GM21717 (cell line): ENCODE data around the gene TIMMDC1.
"Not testable (repeated sequence)": the region's sequence is repeated elsewhere in the genome, so short reads cannot be mapped to it uniquely, and the experiment has no call there.

Source experiments
- ATAC-seq: cut with Tn5 transposase; IDR thresholded peaks from one replicate; pipeline ENCODE4 v1.9.1; 2021; ENCODE audit warnings: mild to moderate bottlenecking, moderate library complexity; ENCODE audit not compliant: unreplicated experiment

Gene TIMMDC1

GRCh38 chr3:119553823-119554415 lies 55.6 kb downstream of the TIMMDC1 start:
- no peak for ATAC-seq

- no peak for ATAC-seq
Observed at GRCh38 chr3:119555309-119555735, 57.0 kb downstream of the TIMMDC1 start.

GRCh38 chr3:119555929-119556328 lies 57.6 kb downstream of the TIMMDC1 start:
- ATAC-seq = no peak

- ATAC-seq = no peak
Observed at GRCh38 chr3:119557192-119557876, 59.0 kb downstream of the TIMMDC1 start.

- no peak for ATAC-seq
Observed at GRCh38 chr3:119557877-119558269, 59.5 kb downstream of the TIMMDC1 start.

GRCh38 chr3:119558626-119559317 lies 60.4 kb downstream of the TIMMDC1 start:
- no peak for ATAC-seq

- ATAC-seq = peak; percentile 45
Observed at GRCh38 chr3:119559441-119559963, 61.2 kb downstream of the TIMMDC1 start, which contains the start of gene CD80. Gene CD80, minus strand, starts transcription at chr3:119559614. Its CDS starts 1,886 bp downstream, at chr3:119557728.

GRCh38 chr3:119560160-119560559 lies 61.8 kb downstream of the TIMMDC1 start:
- no peak for ATAC-seq

- ATAC-seq = peak; percentile 78
Observed at GRCh38 chr3:119562307-119562961, 64.1 kb downstream of the TIMMDC1 start.

GRCh38 chr3:119563334-119563733 lies 65.0 kb downstream of the TIMMDC1 start:
- ATAC-seq = not testable (repeated sequence)

- ATAC-seq = no peak
Observed at GRCh38 chr3:119569156-119569555, 70.8 kb downstream of the TIMMDC1 start.

GRCh38 chr3:119570229-119570628 lies 71.9 kb downstream of the TIMMDC1 start:
- peak; percentile 59 for ATAC-seq

GRCh38 chr3:119571230-119571629 lies 72.9 kb downstream of the TIMMDC1 start:
- ATAC-seq = no peak

- no peak for ATAC-seq
Observed at GRCh38 chr3:119571688-119572087, 73.3 kb downstream of the TIMMDC1 start.
